BJ (cell line): ENCODE data around the gene FBXO48. TPM values are rescaled to one million over a fixed set of nuclear protein-coding genes. Genes with fewer than 3 reads are reported as not detected.

Experiments used
- CTCF ChIA-PET: fragments of 350-600 bp; formaldehyde crosslinking; extraction: SDS; loops from one replicate; lab custom pipeline; 2021; ENCODE audit warnings: antibody characterized with exemption, inconsistent platforms; lab: Yijun Ruan, JAX
- POLR2A ChIA-PET: fragments of 300-600 bp; sonication (Branson Sonifier 250); formaldehyde crosslinking; extraction: SDS; loops from one replicate; lab custom pipeline; 2021; ENCODE audit warnings: antibody characterized with exemption; lab: Charles Lee
- DNase-seq: peaks from one replicate; pipeline ENCODE4 v3.0.0-alpha.2; 2011; ENCODE audit warnings: low read depth
- H3K27me3 ChIP-seq: 2 replicates; pipeline ENCODE4 v1.6.0; 2011; ENCODE audit warnings: low read length; ENCODE audit not compliant: control insufficient read depth, insufficient read depth
- H3K36me3 ChIP-seq: 2 replicates; pipeline ENCODE4 v1.5.1; 2011; ENCODE audit warnings: low read length; ENCODE audit not compliant: control insufficient read depth, insufficient read depth
- H3K4me3 ChIP-seq: 2 replicates; pipeline ENCODE4 v1.5.1; 2011; ENCODE audit warnings: low read depth, mild to moderate bottlenecking, control low read depth, low read length
- CTCF ChIP-seq: IDR thresholded peaks from 2 replicates; pipeline ENCODE4 v1.5.1; 2011; ENCODE audit warnings: low read depth, mild to moderate bottlenecking, control low read depth, inconsistent platforms, low read length, moderate library complexity; ENCODE audit not compliant: insufficient read depth
- polyA plus RNA-seq: library from polyadenylated mRNA; depleted of rRNA; stranded (reverse); fragments of >200 nt; gene quantifications from 2 replicates; pipeline ENCODE4 v1.2.3, GENCODE V29; 2011; rRNA removed

FBXO48 gene
- polyA plus RNA-seq, 1 experiment: 0.49 TPM

GRCh38 chr2:68412127-68412819, 54.8 kb downstream of the FBXO48 start:
- no peak for TF ChIP-seq CTCF
- Histone ChIP-seq H3K27me3 (peaks cover 7% of the 10 kb centered on the region), H3K36me3 (no peaks in the 10 kb centered on the region), H3K4me3 (no peak overlapping the region)
- POLR2A ChIA-PET: no interaction called here
- CTCF ChIA-PET: no interaction called here
- no peak for DNase-seq

GRCh38 chr2:68411397-68412126, 55.5 kb downstream of the FBXO48 start:
- TF ChIP-seq CTCF: no peak
- DNase-seq: no peak
- POLR2A ChIA-PET: no interaction called here
- Histone ChIP-seq H3K36me3 (no peaks in the 10 kb centered on the region), H3K4me3 (no peak overlapping the region), H3K27me3 (peaks cover 7% of the 10 kb centered on the region)
- CTCF ChIA-PET: no interaction called here

Other genes starting within 250 kb of the FBXO48 start
- 5.2 and 12.1 TPM in 2 replicates for gene PPP3R1, start 214.8 kb downstream of the FBXO48 start, polyA plus RNA-seq
- 63.4 and 81.9 TPM in 2 replicates for gene CNRIP1, start 147.3 kb downstream of the FBXO48 start, polyA plus RNA-seq
- gene PLEK, start 102.0 kb downstream of the FBXO48 start, polyA plus RNA-seq: 0.07 TPM in 1 of 2 replicates, not detected in the other
- gene APLF, start 291 bp upstream of the FBXO48 start, polyA plus RNA-seq: 1.2 and 3.0 TPM in 2 replicates
- gene PROKR1, start 176.3 kb upstream of the FBXO48 start, polyA plus RNA-seq: not detected in 2 replicates